Sigmoid colon (tissue), 4 donors: ENCODE results near the gene PREX1.

Experiments
- POLR2A ChIP-seq, 2 donors: fragments of 450-650 bp; IDR thresholded peaks; one replicate each; pipeline ENCODE4 v1.6.1; 2016; ENCODE audit warnings: antibody characterized with exemption in 2 of 2, mild to moderate bottlenecking in 2 of 2, moderate library complexity in 2 of 2
- POLR2AphosphoS5 ChIP-seq, 4 donors: sonication (generic); formaldehyde crosslinking; IDR thresholded peaks; one replicate each; pipeline ENCODE4 v1.6.1; 2017; ENCODE audit warnings: antibody characterized with exemption in 4 of 4
- TF ChIP-seq, protein P1 (sequence below), 4 experiments: fragments of 450-650 bp in 3 of 4; fragments of 200-600 bp in 1 of 4; IDR thresholded peaks; one replicate each; pipeline ENCODE4 v1.5.1; 2016 to 2019; ENCODE audit warnings: antibody characterized with exemption in 4 of 4, mild to moderate bottlenecking in 3 of 4, moderate library complexity in 2 of 4

DNA sequence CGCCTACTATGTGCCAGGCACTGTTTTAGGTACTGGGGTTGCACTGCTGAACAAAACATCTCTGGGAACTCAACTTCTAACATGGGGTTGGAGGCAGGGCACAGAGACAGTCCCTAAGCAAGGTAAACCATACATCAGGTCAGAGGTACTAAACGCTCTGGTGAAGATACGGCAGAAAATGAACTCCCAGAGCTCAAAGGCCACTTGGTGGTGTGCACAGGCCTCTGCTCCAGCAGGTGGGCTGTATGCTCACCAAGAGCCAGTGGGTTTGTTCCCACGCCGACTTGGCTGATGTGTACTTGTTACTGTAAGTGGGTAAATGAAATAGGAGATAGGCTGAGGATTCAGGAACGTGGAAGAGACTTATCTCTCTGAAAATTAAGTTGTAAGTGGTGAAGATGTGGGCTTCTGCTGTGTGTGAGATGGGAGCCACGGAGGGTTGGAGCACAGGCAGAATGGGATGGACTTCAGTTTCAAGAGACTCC is 133.4 kb downstream of the PREX1 start:
- TF ChIP-seq, protein P1, sequence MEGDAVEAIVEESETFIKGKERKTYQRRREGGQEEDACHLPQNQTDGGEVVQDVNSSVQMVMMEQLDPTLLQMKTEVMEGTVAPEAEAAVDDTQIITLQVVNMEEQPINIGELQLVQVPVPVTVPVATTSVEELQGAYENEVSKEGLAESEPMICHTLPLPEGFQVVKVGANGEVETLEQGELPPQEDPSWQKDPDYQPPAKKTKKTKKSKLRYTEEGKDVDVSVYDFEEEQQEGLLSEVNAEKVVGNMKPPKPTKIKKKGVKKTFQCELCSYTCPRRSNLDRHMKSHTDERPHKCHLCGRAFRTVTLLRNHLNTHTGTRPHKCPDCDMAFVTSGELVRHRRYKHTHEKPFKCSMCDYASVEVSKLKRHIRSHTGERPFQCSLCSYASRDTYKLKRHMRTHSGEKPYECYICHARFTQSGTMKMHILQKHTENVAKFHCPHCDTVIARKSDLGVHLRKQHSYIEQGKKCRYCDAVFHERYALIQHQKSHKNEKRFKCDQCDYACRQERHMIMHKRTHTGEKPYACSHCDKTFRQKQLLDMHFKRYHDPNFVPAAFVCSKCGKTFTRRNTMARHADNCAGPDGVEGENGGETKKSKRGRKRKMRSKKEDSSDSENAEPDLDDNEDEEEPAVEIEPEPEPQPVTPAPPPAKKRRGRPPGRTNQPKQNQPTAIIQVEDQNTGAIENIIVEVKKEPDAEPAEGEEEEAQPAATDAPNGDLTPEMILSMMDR (IDR thresholded peaks at IDR 0.05) = no peak
- no peak for TF ChIP-seq POLR2A (IDR thresholded peaks at IDR 0.05)
- TF ChIP-seq POLR2AphosphoS5 (IDR thresholded peaks at IDR 0.05) = no peak
